ENCODE measurements around the gene COX6B2.
A peak's percentile ranks its signal among the peaks of the same experiment; 100 is the strongest.
"Not testable (repeated sequence)": the region's sequence is repeated elsewhere in the genome, so short reads cannot be mapped to it uniquely, and the experiment has no call there.

The COX6B2 gene

DNA sequence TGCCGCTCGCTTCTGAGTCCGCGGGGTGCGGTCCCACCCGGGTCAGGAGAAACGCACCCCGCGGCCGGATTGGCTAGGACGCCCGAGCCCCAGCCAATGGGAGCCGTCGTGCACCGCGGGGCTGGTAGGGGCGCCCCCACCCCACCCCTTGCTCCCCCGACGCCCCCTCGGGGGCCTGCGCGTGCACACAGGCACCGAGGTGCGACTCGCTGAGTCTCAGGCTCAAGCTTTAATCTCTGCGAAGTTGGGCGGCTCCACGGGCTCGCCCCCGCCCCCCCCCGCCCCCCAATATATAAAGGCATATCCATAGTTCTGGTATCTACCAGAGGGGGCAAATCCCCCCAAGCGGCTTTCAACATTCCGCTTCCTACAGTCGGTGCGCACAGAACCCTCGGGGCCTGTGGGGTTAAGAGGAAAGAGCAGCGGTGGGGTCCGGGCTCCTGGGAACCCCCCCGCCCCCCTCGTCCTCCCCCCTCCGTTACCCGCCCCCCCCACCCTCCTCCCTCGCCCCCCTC is at the start of gene COX6B2:
Gene COX6B2 (minus strand): TSS at position 22 of the 515 bp plus-strand sequence. CDS start 198 bp downstream, outside the sequence.
- DNase-seq (ENCODE audit: low spot score) = no peak

DNA sequence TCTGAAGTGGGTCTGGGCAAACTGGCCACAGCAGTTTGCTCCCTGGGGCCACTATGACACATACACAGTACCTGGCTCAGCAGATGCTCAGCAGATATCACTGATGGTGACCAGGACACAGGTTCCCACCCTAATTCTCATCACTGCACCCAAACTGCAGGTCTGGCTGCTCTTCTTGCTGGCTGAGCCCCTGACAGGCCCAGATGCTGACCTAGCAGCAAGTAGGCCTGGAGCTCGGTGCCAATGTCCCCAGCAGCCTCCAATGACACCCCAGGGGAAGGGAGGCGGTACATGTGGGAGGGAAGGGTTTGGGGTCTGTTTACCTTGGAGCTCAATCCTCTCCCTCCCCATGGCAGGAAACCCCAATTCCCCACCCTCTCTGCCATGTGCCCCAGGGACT is 48.0 kb upstream of the COX6B2 start:
- DNase-seq (ENCODE audit: low spot score) = no peak

GRCh38 chr19:55401390-55401789 is 46.9 kb upstream of the COX6B2 start:
- DNase-seq (ENCODE audit: low spot score) = not testable (repeated sequence)

DNA sequence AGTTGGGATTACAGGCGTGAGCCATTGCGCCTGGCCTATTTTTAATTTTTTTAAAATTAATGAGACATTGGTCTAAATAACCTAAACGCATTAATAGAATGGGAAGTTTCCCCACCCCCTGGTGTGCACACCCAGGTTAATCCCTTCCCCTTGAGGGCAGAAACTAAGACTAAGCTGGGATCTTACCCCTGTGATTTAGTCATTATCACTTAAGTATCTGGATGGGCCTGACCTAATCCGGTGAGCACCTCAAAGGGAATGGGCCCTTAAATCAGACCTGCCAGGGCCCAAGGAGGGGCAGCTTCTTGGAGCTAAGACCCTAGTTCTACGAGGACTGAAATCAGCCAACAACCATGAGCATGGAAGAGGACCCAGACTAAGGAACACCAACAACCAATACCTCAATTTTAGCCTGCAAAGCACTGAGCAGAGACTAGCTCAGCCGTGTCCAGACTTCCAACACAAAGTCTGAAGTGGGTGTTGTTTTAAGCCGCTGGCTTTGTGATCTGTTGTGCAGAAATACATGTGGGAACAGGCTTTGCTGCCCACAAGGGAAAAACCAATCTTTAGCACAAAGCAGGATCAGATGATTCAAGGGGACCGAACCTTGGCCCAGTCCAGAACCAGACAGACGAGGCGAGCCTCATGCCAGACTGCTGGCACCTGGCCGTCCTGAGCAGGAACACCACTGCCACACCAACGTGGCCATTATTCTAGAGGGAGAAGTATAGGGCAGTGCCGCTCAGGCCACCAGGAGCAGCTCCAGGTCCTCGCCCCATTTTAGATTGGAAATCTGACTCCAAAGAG is 46.0 kb upstream of the COX6B2 start:
- no peak for DNase-seq (ENCODE audit: low spot score)

DNA sequence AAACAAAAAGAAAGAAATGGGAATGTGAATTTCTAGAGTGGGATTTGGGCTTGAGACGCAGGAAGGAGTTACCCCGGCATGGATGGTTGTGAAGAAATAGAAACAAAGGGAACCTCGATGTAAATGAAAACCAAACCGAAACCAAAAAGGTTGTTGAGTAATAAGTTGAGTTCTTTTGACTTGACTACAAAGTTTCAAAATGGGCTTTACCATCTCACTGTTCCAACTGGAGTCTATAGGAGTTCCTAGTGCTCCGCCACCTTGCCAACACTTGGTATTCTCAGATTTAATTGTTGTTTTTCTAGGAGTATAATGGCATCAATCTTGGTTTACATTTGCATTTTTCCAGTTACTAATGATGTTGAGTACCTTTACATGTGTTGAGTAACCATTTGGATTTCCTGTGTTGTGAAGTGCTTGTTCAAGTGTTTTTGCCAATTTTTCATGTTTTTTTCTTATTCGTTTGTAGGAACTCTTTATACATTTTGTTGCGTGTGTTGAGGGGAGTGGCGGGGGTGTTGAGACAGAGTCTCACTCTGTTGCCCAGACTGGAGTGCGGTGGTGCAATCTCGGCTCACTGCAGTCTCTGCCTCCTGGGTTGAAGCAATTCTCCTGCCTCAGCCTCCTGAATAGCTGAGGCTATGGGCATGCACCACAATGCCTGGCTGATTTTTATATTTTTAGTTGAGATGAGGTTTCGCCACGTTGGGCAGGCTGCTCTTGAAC is 43.8 kb upstream of the COX6B2 start:
- DNase-seq (ENCODE audit: low spot score) = no peak

GRCh38 chr19:55392820-55393761 is 38.6 kb upstream of the COX6B2 start:
- no peak for DNase-seq (ENCODE audit: low spot score)

DNA sequence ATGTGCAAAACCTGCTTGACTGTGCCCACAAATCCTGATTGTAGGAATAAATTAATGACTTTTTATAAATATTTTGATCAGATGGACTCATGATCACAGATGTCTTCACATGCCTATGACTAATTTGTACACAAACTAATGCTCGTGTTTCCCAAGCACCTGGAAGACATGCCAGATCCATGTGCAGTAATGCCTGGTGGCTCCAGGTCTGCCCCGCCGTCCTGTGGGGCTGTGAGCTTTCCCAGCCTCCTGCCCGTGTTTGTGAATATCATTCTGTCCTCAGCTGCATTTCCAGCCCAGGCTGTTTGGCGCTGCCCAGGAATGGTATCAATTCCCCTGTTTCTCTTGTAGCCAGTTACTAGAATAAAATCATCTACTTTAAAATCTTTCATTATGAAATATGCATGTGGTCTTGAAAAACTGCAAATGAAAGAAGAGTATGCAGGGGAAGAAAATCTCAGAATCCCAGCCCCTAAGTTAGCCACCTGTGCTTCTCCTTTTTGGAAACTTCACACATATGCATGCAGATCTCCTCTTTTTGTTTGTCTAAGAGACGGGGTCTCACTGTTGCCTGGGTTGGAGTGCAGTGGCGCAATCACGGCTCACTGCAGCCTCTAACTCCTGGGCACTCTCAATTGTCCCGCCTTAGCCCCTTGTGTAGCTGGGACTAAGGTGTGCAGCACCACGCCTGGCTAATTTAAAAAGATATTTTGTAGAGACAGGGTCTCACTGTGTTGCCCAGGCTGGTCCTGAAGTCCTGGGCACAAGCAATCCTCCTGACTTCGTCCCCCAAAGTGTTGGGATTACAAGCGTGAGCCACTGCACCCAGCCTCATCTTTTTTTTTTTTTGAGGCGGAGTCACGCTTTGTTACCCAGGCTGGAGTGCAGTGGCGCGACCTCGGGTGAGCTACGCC is 37.4 kb upstream of the COX6B2 start:
- no peak for DNase-seq (ENCODE audit: low spot score)

DNA sequence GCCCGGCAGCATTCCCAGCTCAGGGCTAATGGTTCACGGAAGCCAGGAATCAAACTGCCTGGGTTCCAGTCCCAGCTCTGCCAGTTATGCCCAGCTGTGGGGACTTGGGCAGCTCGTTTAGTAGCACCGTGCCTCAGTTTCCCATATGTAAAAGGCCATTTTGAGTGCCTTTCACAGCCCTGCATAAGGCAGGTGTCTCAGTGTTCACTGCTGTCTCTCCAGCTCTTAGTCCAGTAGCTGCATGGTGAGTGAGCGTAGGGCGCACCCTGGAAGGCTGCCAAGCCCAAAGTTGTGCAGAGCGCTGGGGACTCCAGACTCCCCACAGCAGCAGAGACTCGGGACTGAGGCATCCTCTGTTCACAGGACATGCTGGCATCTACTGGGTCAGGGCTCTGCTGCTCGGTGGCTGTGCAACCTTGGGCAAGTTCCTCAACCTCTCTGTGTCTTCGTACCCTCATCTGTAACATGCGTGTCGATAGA is 36.7 kb upstream of the COX6B2 start:
- DNase-seq (ENCODE audit: low spot score) = no peak

GRCh38 chr19:55390461-55390880 is 36.0 kb upstream of the COX6B2 start:
- no peak for DNase-seq (ENCODE audit: low spot score)

DNA sequence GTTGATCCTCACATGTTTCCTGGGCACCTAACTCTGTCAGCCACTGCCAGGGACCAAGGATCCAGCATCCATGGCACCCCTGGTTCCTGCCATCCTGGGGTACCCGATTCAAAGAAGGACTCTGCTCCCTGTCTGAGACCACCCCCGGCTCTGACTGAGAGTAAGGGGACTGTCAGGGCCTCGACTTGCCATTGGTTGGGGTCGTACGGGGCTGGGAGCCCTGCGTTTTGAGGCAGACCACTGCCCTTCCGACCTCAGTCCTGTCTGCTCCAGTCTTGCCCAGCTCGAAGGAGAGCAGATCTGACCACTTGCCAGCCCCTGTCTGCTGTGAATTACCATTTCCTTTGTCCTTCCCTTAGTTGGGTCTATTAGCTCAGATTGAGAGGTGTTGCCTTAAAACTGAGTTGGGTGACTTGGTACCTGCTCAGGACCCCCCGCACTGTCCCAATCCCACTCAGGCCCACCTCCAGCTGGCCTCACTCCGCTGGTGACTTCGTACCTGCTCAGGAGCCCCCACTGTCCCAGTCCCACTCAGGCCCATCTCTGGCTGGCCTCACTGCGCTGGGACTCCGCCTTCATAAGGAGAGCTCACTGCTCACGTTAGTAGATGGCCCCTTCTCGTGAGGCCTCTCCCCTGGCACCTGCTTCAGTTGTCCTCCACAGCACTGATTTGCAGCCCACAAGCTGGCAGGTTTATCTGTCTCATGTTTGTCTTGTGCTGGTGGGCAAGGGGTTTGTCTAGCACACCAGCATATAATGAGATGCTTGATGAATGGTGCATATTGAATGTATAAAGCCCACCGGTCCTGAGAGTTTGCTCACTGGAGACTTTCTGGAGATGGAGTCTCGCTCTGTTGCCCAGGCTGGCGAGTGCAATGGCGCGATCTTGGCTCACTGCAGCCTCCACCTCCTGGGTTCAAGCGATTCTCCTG is 35.1 kb upstream of the COX6B2 start:
- DNase-seq (ENCODE audit: low spot score) = no peak

GRCh38 chr19:55387736-55388497 is 33.4 kb upstream of the COX6B2 start:
- no peak for DNase-seq (ENCODE audit: low spot score)

DNA sequence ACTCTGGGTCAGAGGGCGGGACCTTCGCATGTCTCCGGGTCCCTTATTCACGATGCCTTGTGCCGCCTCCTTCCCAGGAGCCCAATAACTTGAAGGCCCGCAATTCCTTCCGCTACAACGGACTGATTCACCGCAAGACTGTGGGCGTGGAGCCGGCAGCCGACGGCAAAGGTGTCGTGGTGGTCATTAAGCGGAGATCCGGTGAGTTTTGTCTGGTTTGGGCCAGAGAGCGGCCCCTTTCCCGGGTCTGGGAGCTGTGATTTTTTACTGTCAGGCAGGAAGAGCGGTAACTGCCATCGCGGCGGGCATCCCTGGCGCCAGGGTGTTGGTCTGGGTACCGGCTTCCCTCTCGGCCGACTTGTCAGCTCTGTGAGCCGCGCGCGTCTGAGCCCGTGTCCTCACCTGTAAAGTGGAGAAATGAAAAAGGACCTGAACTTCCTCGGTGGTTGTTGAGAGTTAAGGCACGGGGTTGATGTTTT is 32.0 kb upstream of the COX6B2 start:
- DNase-seq (ENCODE audit: low spot score) = peak; percentile 51

- peak; percentile 97 for DNase-seq (ENCODE audit: low spot score)
Measured at GRCh38 chr19:55385724-55386492, 31.4 kb upstream of the COX6B2 start, which contains the start of gene RPL28. Gene RPL28 (plus strand): TSS chr19:55385932. CDS start chr19:55386358, 426 bp downstream.

GRCh38 chr19:55384920-55385723 is 30.6 kb upstream of the COX6B2 start:
- DNase-seq (ENCODE audit: low spot score) = peak; percentile 94

GRCh38 chr19:55384131-55384919 is 29.8 kb upstream of the COX6B2 start, which contains the start of gene TMEM238:
Gene TMEM238 (minus strand): TSS chr19:55384292. CDS start chr19:55384259, 33 bp downstream.
- no peak for DNase-seq (ENCODE audit: low spot score)

Measured in kidney capillary endothelial cell (primary cell).